Uterus (tissue), 4 donors: ENCODE results near the gene PDK4. TPM values are rescaled to one million over a fixed set of nuclear protein-coding genes. Genes with fewer than 3 reads are reported as not detected.

Source experiments
- DNase-seq, 2 donors: peaks; one replicate each; pipeline ENCODE4 v3.0.0-alpha.2; 2019 to 2020
- H3K27ac ChIP-seq, 2 donors: fragments of 200-600 bp; sonication (generic); 1 replicate in 1 of 2; 2 replicates in 1 of 2; pipeline ENCODE4 v1.5.1; 2016 to 2018
- H3K27me3 ChIP-seq, 2 donors: fragments of 200-600 bp; sonication (generic); one replicate each; pipeline ENCODE4 v1.5.1; 2018 to 2019; ENCODE audit warnings: control low read depth in 1 of 2
- H3K36me3 ChIP-seq, 2 donors: fragments of 200-600 bp; sonication (generic); one replicate each; pipeline ENCODE4 v1.5.1; 2019; ENCODE audit warnings: control low read depth in 1 of 2
- H3K4me1 ChIP-seq, 2 donors: fragments of 200-600 bp; sonication (generic); one replicate each; pipeline ENCODE4 v1.5.1; 2018 to 2019; ENCODE audit warnings: control low read depth in 1 of 2
- H3K4me3 ChIP-seq, 2 donors: fragments of 200-600 bp; sonication (generic); 1 replicate in 1 of 2; 2 replicates in 1 of 2; pipeline ENCODE4 v1.5.1; 2018 to 2019; ENCODE audit warnings: mild to moderate bottlenecking in 1 of 2
- H3K9me3 ChIP-seq, 2 donors: fragments of 200-600 bp; sonication (generic); one replicate each; pipeline ENCODE4 v1.5.1; 2019; ENCODE audit warnings: control low read depth in 1 of 2
- POLR2A ChIP-seq, 2 donors: fragments of 450-650 bp; IDR thresholded peaks; one replicate each; pipeline ENCODE4 v1.6.1; 2016; ENCODE audit warnings: antibody characterized with exemption in 2 of 2, mild to moderate bottlenecking in 1 of 2, moderate library complexity in 1 of 2
- intact Hi-C: fragments of 100-400 bp; cut with DNase I; formaldehyde crosslinking; loops from one replicate; pipeline ENCODE4 v1.15.1; 2023; ENCODE audit warnings: low total_unique reads
- total RNA-seq, 4 donors: library from RNA; depleted of rRNA in 3 of 4; stranded (reverse); fragments of >200 nt in 3 of 4; gene quantifications; one replicate each; pipeline versions ENCODE4 v1.1.0 to v1.2.4, GENCODE V29; 2014 to 2023
- TF ChIP-seq, protein P1 (sequence below), 4 experiments: fragments of 200-600 bp in 2 of 4; fragments of 450-650 bp in 2 of 4; sonication (generic) in 2 of 4; IDR thresholded peaks; one replicate each; pipeline ENCODE4 v1.5.1; 2016 to 2019; ENCODE audit warnings: antibody characterized with exemption in 4 of 4, mild to moderate bottlenecking in 2 of 4, moderate library complexity in 1 of 4
- donor health status: DM: yes; HTN: yes; CAD: no.

The PDK4 gene
- total RNA-seq, 4 donors from 2014 or later = 12.0 to 509 (median 177) TPM

DNA sequence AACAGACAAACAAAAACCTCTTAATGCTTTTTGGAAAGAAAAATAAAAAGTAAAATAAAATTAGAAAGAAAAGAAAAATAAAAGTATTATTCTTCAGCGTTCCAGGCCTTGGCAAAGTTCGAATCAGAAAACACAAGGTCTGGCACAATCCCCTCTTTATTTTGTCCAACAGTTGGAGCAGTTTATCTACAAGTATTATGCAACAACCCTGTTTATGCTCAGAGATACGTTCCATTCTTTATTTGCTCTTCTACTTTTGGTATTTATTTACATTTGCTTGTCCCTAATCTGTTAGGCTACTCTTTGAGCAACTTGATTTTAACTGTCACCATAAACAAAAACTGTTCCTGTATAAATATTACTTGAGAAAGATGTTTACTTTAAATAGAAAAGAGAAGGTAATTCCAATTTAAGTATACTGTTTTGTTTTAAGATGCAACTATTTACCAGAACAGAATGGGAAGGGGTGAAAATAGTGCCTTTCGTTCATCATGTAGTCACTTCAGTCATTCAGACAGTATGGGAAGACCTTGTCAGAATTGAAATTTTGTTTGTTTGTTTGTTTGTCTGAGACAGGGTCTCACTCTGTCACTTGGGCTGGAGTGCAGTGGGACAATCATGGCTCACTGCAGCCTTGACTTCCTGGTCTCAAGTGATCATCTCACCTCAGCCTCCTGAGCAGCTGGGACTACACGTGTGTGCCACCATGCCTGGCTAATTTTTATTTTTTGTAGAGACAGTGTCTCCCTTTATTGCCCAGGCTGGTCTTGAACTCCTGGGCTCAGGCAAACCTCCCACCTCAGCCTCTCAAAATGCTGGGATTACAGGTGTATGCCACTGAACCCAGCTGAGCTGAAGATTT lies 5.7 kb downstream of the PDK4 start:
- H3K4me3 ChIP-seq = peak overlapping the region in 1 of 2 donors; percentile 95
- no peak for DNase-seq
- H3K36me3 ChIP-seq = no peaks in the 10 kb centered on the region
- no peak for TF ChIP-seq POLR2A (IDR thresholded peaks at IDR 0.05)
- TF ChIP-seq, protein P1, sequence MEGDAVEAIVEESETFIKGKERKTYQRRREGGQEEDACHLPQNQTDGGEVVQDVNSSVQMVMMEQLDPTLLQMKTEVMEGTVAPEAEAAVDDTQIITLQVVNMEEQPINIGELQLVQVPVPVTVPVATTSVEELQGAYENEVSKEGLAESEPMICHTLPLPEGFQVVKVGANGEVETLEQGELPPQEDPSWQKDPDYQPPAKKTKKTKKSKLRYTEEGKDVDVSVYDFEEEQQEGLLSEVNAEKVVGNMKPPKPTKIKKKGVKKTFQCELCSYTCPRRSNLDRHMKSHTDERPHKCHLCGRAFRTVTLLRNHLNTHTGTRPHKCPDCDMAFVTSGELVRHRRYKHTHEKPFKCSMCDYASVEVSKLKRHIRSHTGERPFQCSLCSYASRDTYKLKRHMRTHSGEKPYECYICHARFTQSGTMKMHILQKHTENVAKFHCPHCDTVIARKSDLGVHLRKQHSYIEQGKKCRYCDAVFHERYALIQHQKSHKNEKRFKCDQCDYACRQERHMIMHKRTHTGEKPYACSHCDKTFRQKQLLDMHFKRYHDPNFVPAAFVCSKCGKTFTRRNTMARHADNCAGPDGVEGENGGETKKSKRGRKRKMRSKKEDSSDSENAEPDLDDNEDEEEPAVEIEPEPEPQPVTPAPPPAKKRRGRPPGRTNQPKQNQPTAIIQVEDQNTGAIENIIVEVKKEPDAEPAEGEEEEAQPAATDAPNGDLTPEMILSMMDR (IDR thresholded peaks at IDR 0.05) = no peak
- H3K9me3 ChIP-seq = no peaks in the 10 kb centered on the region
- H3K27ac ChIP-seq = peak overlapping the region; percentile 97 to 98
- intact Hi-C loops = no loop called here
- H3K4me1 ChIP-seq = peaks cover 0 to 6% of the 10 kb centered on the region in 2 donors
- no peaks in the 10 kb centered on the region for H3K27me3 ChIP-seq

DNA sequence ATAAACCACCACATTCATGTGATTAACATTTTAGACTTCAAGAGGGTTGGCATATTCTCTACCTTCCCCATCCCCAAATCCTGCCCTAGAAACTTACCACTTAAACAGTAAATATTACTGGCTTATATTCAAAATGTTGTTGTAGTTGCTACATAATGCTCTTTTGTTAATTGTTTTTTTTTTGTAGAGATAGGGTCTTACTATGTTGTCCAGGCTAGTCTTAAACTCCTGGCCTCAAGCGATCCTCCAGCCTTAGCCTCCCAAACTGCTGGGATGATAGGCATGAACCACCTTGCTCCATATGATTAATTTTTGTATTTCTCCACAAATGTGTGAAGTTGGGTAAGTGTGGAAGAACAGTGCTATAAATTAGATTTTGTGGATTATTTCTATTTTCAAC lies 6.5 kb downstream of the PDK4 start:
- H3K36me3 ChIP-seq = no peaks in the 10 kb centered on the region
- peaks cover 0 to 6% of the 10 kb centered on the region in 2 donors for H3K4me1 ChIP-seq
- intact Hi-C loops = no loop called here
- H3K27me3 ChIP-seq = no peaks in the 10 kb centered on the region
- peak overlapping the region in 1 of 2 donors; percentile 95 for H3K4me3 ChIP-seq
- DNase-seq = no peak
- H3K27ac ChIP-seq = peak overlapping the region; percentile 97 to 98
- no peak for TF ChIP-seq POLR2A (IDR thresholded peaks at IDR 0.05)
- TF ChIP-seq, protein P1 (IDR thresholded peaks at IDR 0.05) = no peak
- no peaks in the 10 kb centered on the region for H3K9me3 ChIP-seq

DNA sequence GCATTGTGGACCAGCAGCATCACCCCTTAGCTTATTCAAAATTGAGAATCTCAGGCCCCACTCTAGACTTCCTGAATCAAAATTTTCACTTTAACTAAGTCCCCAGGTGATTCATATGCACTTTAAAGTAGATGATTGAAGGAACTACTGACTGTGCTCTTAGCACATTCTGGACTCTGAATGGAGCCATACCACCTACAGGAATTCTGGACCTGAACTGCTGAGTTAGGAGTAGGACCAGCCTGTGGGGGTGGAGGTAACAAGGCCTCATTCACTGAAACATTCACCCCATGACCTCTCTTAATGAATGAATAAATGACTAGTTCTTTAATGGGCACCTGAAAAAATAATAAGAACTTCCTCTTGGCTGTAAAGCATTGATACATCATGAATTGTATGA lies 7.3 kb downstream of the PDK4 start:
- intact Hi-C loops = no loop called here
- peaks cover 0 to 6% of the 10 kb centered on the region in 2 donors for H3K4me1 ChIP-seq

DNA sequence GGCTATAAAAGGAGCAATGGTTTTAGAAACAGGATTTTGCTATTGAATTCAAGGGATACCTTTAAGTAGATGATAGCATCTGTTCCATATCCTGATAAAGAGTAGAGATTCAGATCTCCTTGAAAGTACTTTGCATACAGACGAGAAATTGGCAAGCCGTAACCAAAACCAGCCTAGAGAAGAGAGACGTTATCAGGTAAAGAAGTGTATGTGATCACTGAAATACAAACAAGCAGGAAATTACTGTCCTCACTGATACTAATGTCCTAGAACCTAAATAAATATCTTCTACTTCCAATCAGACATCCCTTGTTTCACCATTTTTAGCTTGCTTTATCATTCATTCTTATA lies 9.4 kb downstream of the PDK4 start:
- H3K4me3 ChIP-seq = peak overlapping the region in 1 of 2 donors; percentile 7
- TF ChIP-seq, protein P1 (IDR thresholded peaks at IDR 0.05) = no peak
- no peak for TF ChIP-seq POLR2A (IDR thresholded peaks at IDR 0.05)
- intact Hi-C loops = no loop called here
- no peaks in the 10 kb centered on the region for H3K36me3 ChIP-seq
- peak overlapping the region in 1 of 2 donors; percentile 10 for H3K27ac ChIP-seq
- H3K9me3 ChIP-seq = no peaks in the 10 kb centered on the region
- DNase-seq = no peak
- H3K4me1 ChIP-seq = peaks cover 0 to 6% of the 10 kb centered on the region in 2 donors
- no peaks in the 10 kb centered on the region for H3K27me3 ChIP-seq

More for the DNA sequence above, 7.3 kb downstream of the PDK4 start:
- Histone ChIP-seq H3K9me3 (no peaks in the 10 kb centered on the region), H3K36me3 (no peaks in the 10 kb centered on the region), H3K4me3 (peak overlapping the region in 1 of 2 donors; percentile 95), H3K27me3 (no peaks in the 10 kb centered on the region), H3K27ac (peak overlapping the region; percentile 97 to 98)
- TF ChIP-seq, protein P1 (IDR thresholded peaks at IDR 0.05) = no peak
- TF ChIP-seq POLR2A (IDR thresholded peaks at IDR 0.05) = no peak
- no peak for DNase-seq

DNA sequence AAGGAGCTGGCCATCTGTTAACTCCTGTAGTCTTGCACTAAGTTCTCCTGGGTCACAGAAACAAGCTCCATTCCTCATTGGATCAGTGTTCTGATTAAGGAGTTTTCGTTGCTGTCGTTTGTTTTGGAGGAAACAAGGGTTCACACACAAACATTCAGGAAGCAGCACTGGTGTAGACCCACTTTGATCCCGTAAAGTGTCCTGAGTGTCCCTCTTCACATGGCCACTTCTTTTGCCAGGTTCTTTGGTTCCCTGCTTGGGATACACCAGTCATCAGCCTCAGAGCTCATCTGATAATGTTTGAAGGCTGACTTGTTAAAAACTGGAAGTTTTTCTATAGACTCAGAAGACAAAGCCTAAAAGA lies 10.9 kb downstream of the PDK4 start:
- no peak for TF ChIP-seq POLR2A (IDR thresholded peaks at IDR 0.05)
- TF ChIP-seq, protein P1 (IDR thresholded peaks at IDR 0.05) = no peak
- Histone ChIP-seq H3K9me3 (no peaks in the 10 kb centered on the region), H3K4me3 (no peak overlapping the region), H3K36me3 (no peaks in the 10 kb centered on the region), H3K4me1 (peaks cover 0 to 6% of the 10 kb centered on the region in 2 donors), H3K27ac (peak overlapping the region; percentile 9 to 22), H3K27me3 (no peaks in the 10 kb centered on the region)
- no peak for DNase-seq
- intact Hi-C loops = no loop called here
